Measurements from ENCODE around the gene TUBB4A. TPM values are rescaled to one million over a fixed set of nuclear protein-coding genes. Genes with fewer than 3 reads are reported as not detected.
"Not testable (repeated sequence)": the region's sequence is repeated elsewhere in the genome, so short reads cannot be mapped to it uniquely, and the experiment has no call there.

Gene TUBB4A
- polyA plus RNA-seq, 1 donor from 2014 or later, result 17.8 TPM

DNA sequence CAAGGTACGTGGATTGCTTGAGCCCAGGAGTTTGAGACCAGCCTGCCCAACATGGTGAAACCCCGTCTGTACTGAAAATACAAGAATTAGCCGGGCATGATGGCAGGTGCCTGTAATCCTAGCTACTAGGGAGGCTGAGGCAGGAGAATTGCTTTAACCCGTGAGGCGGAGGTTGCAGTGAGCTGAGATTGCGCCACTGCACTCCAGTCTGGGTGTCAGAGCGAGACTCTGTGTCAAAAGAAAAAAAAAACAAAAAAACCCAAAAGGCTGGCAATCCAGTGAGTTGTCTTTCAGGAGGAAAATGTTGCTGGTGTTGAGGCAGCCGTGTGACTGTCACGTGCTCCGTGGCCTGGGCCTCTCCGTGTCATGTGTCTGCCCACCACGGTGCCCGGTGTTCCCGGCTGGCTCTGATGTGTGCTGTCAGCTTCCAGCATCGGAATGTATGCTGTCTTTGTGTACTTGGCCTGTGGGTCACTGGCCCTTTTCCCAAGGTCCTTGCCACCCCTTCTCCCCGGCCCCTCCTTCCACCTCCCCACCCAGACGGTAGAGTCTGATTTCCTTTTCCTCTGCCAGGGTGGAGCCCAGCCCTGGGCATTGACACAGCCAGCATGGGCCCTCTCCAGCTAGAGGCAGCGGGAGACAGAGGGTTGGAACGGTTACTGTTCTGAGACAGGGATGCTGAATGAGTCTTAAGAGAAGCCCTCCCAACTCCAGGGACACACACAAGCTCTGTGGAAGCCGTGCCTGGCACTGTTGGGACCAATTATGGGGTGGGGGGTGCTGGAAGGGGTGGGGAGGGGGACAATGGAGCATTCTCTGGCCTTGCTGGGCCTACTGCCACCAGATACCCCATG, 7.2 kb upstream of the TUBB4A start:
- Histone ChIP-seq H3K9ac (ENCODE audit: low read length) (no peak overlapping the region), H3K9me3 (ENCODE audit: low read length) (no peaks in the 10 kb centered on the region), H3K27ac (ENCODE audit: low read length) (no peak overlapping the region), H3K36me3 (ENCODE audit: insufficient read depth, low read length) (no peaks in the 10 kb centered on the region), H3K9me2 (ENCODE audit: insufficient read depth, low read length) (no peaks in the 10 kb centered on the region), H3K4me3 (ENCODE audit: low read length) (no peak overlapping the region), H3K79me2 (replicated peaks; ENCODE audit: insufficient read depth, low read length) (no peaks in the 10 kb centered on the region), H4K20me1 (ENCODE audit: insufficient read depth) (no peaks in the 10 kb centered on the region), H3K4me2 (ENCODE audit: low read length) (no peak overlapping the region), H3K27me3 (ENCODE audit: insufficient read depth, low read depth, low read length) (no peaks in the 10 kb centered on the region), H3F3A (ENCODE audit: insufficient read depth, low read length, poor library complexity, severe bottlenecking) (no peaks in the 10 kb centered on the region), H2AFZ (ENCODE audit: low read depth, low read length) (no peak overlapping the region)
- no peak for TF ChIP-seq EP300 (conservative IDR thresholded peaks at IDR 0.05; ENCODE audit: poor library complexity, severe bottlenecking)

DNA sequence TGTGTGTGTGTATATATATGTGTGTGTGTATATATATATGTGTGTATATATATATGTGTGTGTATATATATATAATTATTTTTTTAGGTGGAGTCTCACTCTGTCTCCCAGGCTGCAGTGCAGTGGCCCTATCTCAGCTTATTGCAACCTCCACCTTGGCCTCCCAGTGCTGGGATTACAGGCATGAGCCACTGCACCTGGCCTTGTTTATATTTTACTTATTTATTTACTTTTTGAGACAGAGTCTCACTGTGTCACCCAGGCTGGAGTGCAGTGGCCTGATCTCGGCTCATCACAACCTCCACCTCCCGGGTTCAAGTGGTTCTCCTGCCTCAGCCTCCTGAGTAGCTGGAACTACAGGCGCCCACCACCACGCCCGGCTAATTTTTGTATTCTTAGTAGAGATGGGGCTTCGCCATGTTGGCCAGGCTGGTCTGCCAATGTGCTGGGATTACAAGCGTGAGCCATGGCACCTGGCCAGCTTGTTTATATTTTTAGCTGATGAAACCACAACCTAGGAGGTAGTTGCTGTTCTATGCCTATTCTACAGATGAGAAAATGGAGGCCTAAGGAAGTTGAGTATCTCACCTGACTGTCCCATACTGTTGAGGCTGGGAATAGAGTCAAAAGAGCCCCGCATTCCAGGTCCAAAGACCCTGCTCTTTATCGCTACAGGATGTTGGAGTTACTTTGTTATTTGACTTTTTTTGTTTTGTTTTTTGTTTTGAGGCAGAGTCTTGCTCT, 6.1 kb upstream of the TUBB4A start:
- H4K20me1 ChIP-seq (ENCODE audit: insufficient read depth); H3K79me2 ChIP-seq (replicated peaks; ENCODE audit: insufficient read depth, low read length); H3K9me3 ChIP-seq (ENCODE audit: low read length); H3K4me2 ChIP-seq (ENCODE audit: low read length); H3F3A ChIP-seq (ENCODE audit: insufficient read depth, low read length, poor library complexity, severe bottlenecking); H3K4me3 ChIP-seq (ENCODE audit: low read length); H3K27ac ChIP-seq (ENCODE audit: low read length); H2AFZ ChIP-seq (ENCODE audit: low read depth, low read length); H3K9ac ChIP-seq (ENCODE audit: low read length); H3K36me3 ChIP-seq (ENCODE audit: insufficient read depth, low read length); H3K9me2 ChIP-seq (ENCODE audit: insufficient read depth, low read length); H3K27me3 ChIP-seq (ENCODE audit: insufficient read depth, low read depth, low read length): not testable (repeated sequence)

DNA sequence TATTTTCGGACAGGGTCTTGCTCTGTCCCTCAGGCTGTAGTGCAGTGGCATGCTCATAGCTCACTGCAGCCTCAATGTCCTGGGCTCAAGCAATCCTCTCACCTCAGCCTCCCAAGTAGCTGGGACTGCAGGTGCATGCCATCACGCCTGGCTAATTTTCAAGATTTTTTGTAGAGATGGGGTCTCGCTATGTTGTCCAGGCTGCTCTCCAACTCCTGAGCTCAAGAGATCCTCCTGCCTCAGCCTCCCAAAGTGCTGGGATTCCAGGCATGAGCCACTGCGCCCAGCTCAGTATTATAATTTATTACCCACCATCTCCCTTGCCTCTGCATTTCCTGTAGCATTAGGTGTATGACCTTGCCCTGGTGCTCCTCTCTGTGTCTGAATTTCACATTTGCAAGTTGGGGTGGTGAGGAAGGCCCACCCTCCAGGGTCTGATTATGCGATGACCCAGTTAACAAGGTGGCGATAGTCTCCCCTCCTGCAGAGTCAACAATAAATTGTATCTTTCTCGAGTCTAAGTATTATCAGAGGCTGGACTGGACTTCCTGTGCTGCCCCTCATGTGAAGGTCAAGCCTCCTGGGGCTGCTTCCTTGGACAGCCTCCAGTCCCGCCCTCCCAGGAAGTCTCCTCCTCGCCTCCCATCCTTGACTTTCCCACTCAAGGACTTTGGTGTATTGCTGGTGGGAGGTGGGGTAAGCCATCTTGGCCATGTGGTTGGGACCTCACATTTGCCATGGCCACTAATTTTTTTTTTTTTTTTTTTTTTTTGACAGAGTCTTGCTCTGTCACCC, 1.5 kb upstream of the TUBB4A start:
- TF ChIP-seq POLR2AphosphoS5 (IDR thresholded peaks at IDR 0.05), result no peak
- TF ChIP-seq EZH2 (IDR thresholded peaks at IDR 0.05; ENCODE audit: borderline replicate concordance, insufficient read depth, low read length, poor library complexity, severe bottlenecking), result no peak
- TF ChIP-seq SMC3 (conservative IDR thresholded peaks at IDR 0.05; ENCODE audit: poor library complexity), result no peak
- TF ChIP-seq MXI1 (conservative IDR thresholded peaks at IDR 0.05; ENCODE audit: poor library complexity, severe bottlenecking), result no peak
- TF ChIP-seq RAD21 (conservative IDR thresholded peaks at IDR 0.05), result no peak
- TF ChIP-seq, protein P1, sequence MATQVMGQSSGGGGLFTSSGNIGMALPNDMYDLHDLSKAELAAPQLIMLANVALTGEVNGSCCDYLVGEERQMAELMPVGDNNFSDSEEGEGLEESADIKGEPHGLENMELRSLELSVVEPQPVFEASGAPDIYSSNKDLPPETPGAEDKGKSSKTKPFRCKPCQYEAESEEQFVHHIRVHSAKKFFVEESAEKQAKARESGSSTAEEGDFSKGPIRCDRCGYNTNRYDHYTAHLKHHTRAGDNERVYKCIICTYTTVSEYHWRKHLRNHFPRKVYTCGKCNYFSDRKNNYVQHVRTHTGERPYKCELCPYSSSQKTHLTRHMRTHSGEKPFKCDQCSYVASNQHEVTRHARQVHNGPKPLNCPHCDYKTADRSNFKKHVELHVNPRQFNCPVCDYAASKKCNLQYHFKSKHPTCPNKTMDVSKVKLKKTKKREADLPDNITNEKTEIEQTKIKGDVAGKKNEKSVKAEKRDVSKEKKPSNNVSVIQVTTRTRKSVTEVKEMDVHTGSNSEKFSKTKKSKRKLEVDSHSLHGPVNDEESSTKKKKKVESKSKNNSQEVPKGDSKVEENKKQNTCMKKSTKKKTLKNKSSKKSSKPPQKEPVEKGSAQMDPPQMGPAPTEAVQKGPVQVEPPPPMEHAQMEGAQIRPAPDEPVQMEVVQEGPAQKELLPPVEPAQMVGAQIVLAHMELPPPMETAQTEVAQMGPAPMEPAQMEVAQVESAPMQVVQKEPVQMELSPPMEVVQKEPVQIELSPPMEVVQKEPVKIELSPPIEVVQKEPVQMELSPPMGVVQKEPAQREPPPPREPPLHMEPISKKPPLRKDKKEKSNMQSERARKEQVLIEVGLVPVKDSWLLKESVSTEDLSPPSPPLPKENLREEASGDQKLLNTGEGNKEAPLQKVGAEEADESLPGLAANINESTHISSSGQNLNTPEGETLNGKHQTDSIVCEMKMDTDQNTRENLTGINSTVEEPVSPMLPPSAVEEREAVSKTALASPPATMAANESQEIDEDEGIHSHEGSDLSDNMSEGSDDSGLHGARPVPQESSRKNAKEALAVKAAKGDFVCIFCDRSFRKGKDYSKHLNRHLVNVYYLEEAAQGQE (IDR thresholded peaks at IDR 0.05; ENCODE audit: borderline replicate concordance), result no peak
- no peak for TF ChIP-seq TAF1 (IDR thresholded peaks at IDR 0.05; ENCODE audit: low read depth)
- no peak for TF ChIP-seq EP300 (conservative IDR thresholded peaks at IDR 0.05; ENCODE audit: poor library complexity, severe bottlenecking)
- TF ChIP-seq, protein P2, sequence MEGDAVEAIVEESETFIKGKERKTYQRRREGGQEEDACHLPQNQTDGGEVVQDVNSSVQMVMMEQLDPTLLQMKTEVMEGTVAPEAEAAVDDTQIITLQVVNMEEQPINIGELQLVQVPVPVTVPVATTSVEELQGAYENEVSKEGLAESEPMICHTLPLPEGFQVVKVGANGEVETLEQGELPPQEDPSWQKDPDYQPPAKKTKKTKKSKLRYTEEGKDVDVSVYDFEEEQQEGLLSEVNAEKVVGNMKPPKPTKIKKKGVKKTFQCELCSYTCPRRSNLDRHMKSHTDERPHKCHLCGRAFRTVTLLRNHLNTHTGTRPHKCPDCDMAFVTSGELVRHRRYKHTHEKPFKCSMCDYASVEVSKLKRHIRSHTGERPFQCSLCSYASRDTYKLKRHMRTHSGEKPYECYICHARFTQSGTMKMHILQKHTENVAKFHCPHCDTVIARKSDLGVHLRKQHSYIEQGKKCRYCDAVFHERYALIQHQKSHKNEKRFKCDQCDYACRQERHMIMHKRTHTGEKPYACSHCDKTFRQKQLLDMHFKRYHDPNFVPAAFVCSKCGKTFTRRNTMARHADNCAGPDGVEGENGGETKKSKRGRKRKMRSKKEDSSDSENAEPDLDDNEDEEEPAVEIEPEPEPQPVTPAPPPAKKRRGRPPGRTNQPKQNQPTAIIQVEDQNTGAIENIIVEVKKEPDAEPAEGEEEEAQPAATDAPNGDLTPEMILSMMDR (IDR thresholded peaks at IDR 0.05; ENCODE audit: poor library complexity, severe bottlenecking), result no peak
- H3K9ac ChIP-seq (ENCODE audit: low read length), result no peak overlapping the region
- peaks cover 7% of the 10 kb centered on the region for H3K79me2 ChIP-seq (replicated peaks; ENCODE audit: insufficient read depth, low read length)
- H3K4me2 ChIP-seq (ENCODE audit: low read length), result no peak overlapping the region
- no peak overlapping the region for H3K4me3 ChIP-seq (ENCODE audit: low read length)
- H3K9me3 ChIP-seq (ENCODE audit: low read length), result no peaks in the 10 kb centered on the region
- no peaks in the 10 kb centered on the region for H3F3A ChIP-seq (ENCODE audit: insufficient read depth, low read length, poor library complexity, severe bottlenecking)
- H2AFZ ChIP-seq (ENCODE audit: low read depth, low read length), result no peak overlapping the region
- H3K36me3 ChIP-seq (ENCODE audit: insufficient read depth, low read length), result no peaks in the 10 kb centered on the region
- H4K20me1 ChIP-seq (ENCODE audit: insufficient read depth), result no peaks in the 10 kb centered on the region
- no peaks in the 10 kb centered on the region for H3K27me3 ChIP-seq (ENCODE audit: insufficient read depth, low read depth, low read length)
- no peaks in the 10 kb centered on the region for H3K9me2 ChIP-seq (ENCODE audit: insufficient read depth, low read length)
- H3K27ac ChIP-seq (ENCODE audit: low read length), result no peak overlapping the region

Data from neural cell (in vitro differentiated cells).